PC-3 (cell line): ENCODE results near the gene UGT2A3. TPM values are rescaled to one million over a fixed set of nuclear protein-coding genes. Genes with fewer than 3 reads are reported as not detected.

ENCODE experiments used
- ATAC-seq: fragments of 200-7000 bp; cut with Tn5 transposase; 2 replicates; pipeline ENCODE4 v1.9.1; 2020; ENCODE audit warnings: mild to moderate bottlenecking, moderate library complexity
- BruUV-seq: library from RNA; stranded (reverse); fragments of 400-500 nt; replicated peaks from 2 replicates; lab custom pipeline; 2021; lab: Mats Ljungman, UMichigan
- CTCF ChIA-PET: fragments of 300-600 bp; sonication (Branson Sonifier 250); formaldehyde crosslinking; loops from one replicate; lab custom pipeline; 2022; ENCODE audit warnings: antibody characterized with exemption; lab: Charles Lee
- POLR2A ChIA-PET: fragments of 300-600 bp; sonication (Branson Sonifier 250); formaldehyde crosslinking; loops from one replicate; lab custom pipeline; 2022; ENCODE audit warnings: antibody characterized with exemption; ENCODE audit not compliant: unreplicated experiment; lab: Charles Lee
- DNase-seq: peaks from one replicate; pipeline ENCODE4 v3.0.0-alpha.2; 2015
- H2AFZ ChIP-seq: fragments of 300-600 bp; sonication (generic); 2 replicates; pipeline ENCODE4 v1.6.0; 2016; ENCODE audit warnings: antibody characterized with exemption, low read length
- H3F3A ChIP-seq: fragments of 300-600 bp; sonication (generic); one replicate; pipeline ENCODE4 v1.6.0; 2017; ENCODE audit warnings: antibody characterized with exemption, low read length, control low read depth, mild to moderate bottlenecking; ENCODE audit not compliant: unreplicated experiment
- H3K27ac ChIP-seq: fragments of 300-600 bp; sonication (generic); 2 replicates; pipeline ENCODE4 v1.5.1; 2016; ENCODE audit warnings: mild to moderate bottlenecking, low read length
- H3K27me3 ChIP-seq: fragments of 300-600 bp; sonication (generic); 2 replicates; pipeline ENCODE4 v1.6.1; 2016; ENCODE audit warnings: low read length, mixed read lengths
- H3K36me3 ChIP-seq: fragments of 300-600 bp; sonication (generic); 2 replicates; pipeline ENCODE4 v1.6.1; 2016; ENCODE audit warnings: low read depth, mixed run types, low read length, mixed read lengths
- H3K4me1 ChIP-seq: fragments of 300-600 bp; sonication (generic); 2 replicates; pipeline ENCODE4 v1.5.1; 2016; ENCODE audit warnings: low read length; ENCODE audit not compliant: insufficient read depth
- H3K4me2 ChIP-seq: fragments of 300-600 bp; sonication (generic); 2 replicates; pipeline ENCODE4 v1.6.0; 2016; ENCODE audit warnings: low read length
- H3K4me3 ChIP-seq: fragments of 300-600 bp; sonication (generic); 2 replicates; pipeline ENCODE4 v1.5.1; 2016; ENCODE audit warnings: mild to moderate bottlenecking, low read length, mixed read lengths
- H3K79me2 ChIP-seq: fragments of 300-600 bp; sonication (generic); 2 replicates; pipeline ENCODE4 v1.6.1; 2017; ENCODE audit warnings: low read length, mixed read lengths
- H3K9ac ChIP-seq: fragments of 300-600 bp; sonication (generic); 2 replicates; pipeline ENCODE4 v1.6.0; 2016; ENCODE audit warnings: mild to moderate bottlenecking, low read length
- H3K9me2 ChIP-seq: fragments of 300-600 bp; sonication (generic); replicated peaks from 2 replicates; pipeline ENCODE4 v1.6.1; 2016; ENCODE audit warnings: mixed run types, low read length, mixed read lengths
- H3K9me3 ChIP-seq: fragments of 300-600 bp; sonication (generic); 2 replicates; pipeline ENCODE4 v1.6.1; 2016; ENCODE audit warnings: low read length, mixed read lengths
- H4K20me1 ChIP-seq: fragments of 300-600 bp; sonication (generic); 2 replicates; pipeline ENCODE4 v1.6.1; 2016; ENCODE audit warnings: low read length, mixed read lengths
- EZH2 ChIP-seq: fragments of 300-600 bp; sonication (generic); IDR thresholded peaks from one replicate; pipeline ENCODE4 v1.6.1; 2017; ENCODE audit warnings: antibody characterized with exemption, mild to moderate bottlenecking, low read length; ENCODE audit not compliant: unreplicated experiment
- EZH2phosphoT487 ChIP-seq: fragments of 300-600 bp; sonication (generic); IDR thresholded peaks from 2 replicates; pipeline ENCODE4 v1.6.1; 2018; ENCODE audit warnings: mild to moderate bottlenecking, antibody characterized with exemption, low read length, borderline replicate concordance
- intact Hi-C: fragments of 100-400 bp; cut with micrococcal nuclease; formaldehyde crosslinking; loops from 2 replicates; pipeline ENCODE4 v1.9.0; 2023
- total RNA-seq: library from RNA; depleted of rRNA; stranded (reverse); fragments of >200 nt; gene quantifications from 2 replicates; pipeline ENCODE4 v1.2.3, GENCODE V29; 2014; rRNA removed
- TF ChIP-seq, protein P1 (sequence below): fragments of 300-600 bp; sonication (generic); conservative IDR thresholded peaks from 2 replicates; pipeline ENCODE4 v1.5.1; 2017; ENCODE audit warnings: antibody characterized with exemption, low read depth, mild to moderate bottlenecking, low read length

UGT2A3 gene
- total RNA-seq, 1 experiment from 2014 or later, result not detected

DNA sequence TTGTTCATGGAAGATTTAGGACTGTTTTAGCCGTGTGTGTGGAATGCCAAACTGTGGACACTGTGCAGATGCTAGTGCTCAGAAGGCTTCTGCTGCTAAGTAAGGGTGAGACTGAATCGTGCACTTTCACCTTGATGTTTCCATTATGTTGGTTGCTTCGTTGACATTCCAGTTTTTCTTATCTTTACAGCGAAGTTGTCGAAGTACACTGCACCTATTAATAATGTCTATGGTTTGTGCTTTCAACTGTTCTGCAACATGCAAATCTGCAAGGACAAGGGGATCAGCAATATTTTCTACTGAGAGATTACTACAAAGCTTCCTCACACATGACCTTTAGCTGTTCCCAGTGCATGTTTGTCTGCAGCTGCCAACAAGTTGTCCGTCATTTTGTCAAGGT is 67.7 kb downstream of the UGT2A3 start:
- TF ChIP-seq, protein P1, sequence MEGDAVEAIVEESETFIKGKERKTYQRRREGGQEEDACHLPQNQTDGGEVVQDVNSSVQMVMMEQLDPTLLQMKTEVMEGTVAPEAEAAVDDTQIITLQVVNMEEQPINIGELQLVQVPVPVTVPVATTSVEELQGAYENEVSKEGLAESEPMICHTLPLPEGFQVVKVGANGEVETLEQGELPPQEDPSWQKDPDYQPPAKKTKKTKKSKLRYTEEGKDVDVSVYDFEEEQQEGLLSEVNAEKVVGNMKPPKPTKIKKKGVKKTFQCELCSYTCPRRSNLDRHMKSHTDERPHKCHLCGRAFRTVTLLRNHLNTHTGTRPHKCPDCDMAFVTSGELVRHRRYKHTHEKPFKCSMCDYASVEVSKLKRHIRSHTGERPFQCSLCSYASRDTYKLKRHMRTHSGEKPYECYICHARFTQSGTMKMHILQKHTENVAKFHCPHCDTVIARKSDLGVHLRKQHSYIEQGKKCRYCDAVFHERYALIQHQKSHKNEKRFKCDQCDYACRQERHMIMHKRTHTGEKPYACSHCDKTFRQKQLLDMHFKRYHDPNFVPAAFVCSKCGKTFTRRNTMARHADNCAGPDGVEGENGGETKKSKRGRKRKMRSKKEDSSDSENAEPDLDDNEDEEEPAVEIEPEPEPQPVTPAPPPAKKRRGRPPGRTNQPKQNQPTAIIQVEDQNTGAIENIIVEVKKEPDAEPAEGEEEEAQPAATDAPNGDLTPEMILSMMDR, result no peak
- TF ChIP-seq EZH2phosphoT487 (no peak), EZH2 (no peak)
- CTCF ChIA-PET, result no interaction called here
- intact Hi-C loops, result no loop called here
- DNase-seq, result no peak
- H3K9me2 ChIP-seq, result 0 out of 2 replicates have a peak, but pooled peaks cover 4% of the 10 kb centered on the region
- no peaks in the 10 kb centered on the region for H4K20me1 ChIP-seq
- H3F3A ChIP-seq, result no peaks in the 10 kb centered on the region
- no peaks in the 10 kb centered on the region for H3K36me3 ChIP-seq
- H3K4me1 ChIP-seq, result no peaks in the 10 kb centered on the region
- no peak for ATAC-seq
- no peak overlapping the region for H3K4me2 ChIP-seq
- H3K27me3 ChIP-seq, result no peaks in the 10 kb centered on the region
- H3K9me3 ChIP-seq, result no peaks in the 10 kb centered on the region
- no peak overlapping the region for H3K27ac ChIP-seq
- POLR2A ChIA-PET, result no interaction called here
- no peak overlapping the region for H3K9ac ChIP-seq
- BruUV-seq, result no TSS peak
- no peaks in the 10 kb centered on the region for H3K79me2 ChIP-seq
- no peak overlapping the region for H2AFZ ChIP-seq
- no peak overlapping the region for H3K4me3 ChIP-seq

Other genes starting within 250 kb of the UGT2A3 start
- gene UGT2B10, start 135.8 kb downstream of the UGT2A3 start, total RNA-seq, result not detected in 2 replicates
- not detected in 2 replicates for gene UGT2B7, start 144.7 kb upstream of the UGT2A3 start, total RNA-seq